H9 (cell line): ENCODE measurements around the gene MIER2. TPM values are rescaled to one million over a fixed set of nuclear protein-coding genes. Genes with fewer than 3 reads are reported as not detected.
A peak's percentile ranks its signal among the peaks of the same experiment; 100 is the strongest.

Experiments used
- DNase-seq: peaks from one replicate; pipeline ENCODE4 v3.0.0-alpha.2; 2017
- H2AFZ ChIP-seq: one replicate; pipeline ENCODE4 v1.6.1; 2013; ENCODE audit warnings: mild to moderate bottlenecking, low read length, control low read depth, moderate library complexity
- H2AK5ac ChIP-seq: 2 replicates; pipeline ENCODE4 v1.6.1; 2013; ENCODE audit warnings: low read length, control low read depth, mixed read lengths; ENCODE audit not compliant: insufficient read length
- H2BK120ac ChIP-seq: one replicate; pipeline ENCODE4 v1.6.1; 2013; ENCODE audit warnings: low read depth, mild to moderate bottlenecking, low read length, control low read depth, inconsistent platforms; ENCODE audit not compliant: poor library complexity, severe bottlenecking
- H2BK12ac ChIP-seq: 2 replicates; pipeline ENCODE4 v1.6.1; 2013; ENCODE audit warnings: low read length, control low read depth, mixed read lengths, low read depth; ENCODE audit not compliant: insufficient read length
- H2BK15ac ChIP-seq: 2 replicates; pipeline ENCODE4 v1.6.1; 2013; ENCODE audit warnings: low read depth, low read length, control low read depth
- H2BK20ac ChIP-seq: one replicate; pipeline ENCODE4 v1.6.1; 2013; ENCODE audit warnings: low read depth, mild to moderate bottlenecking, low read length, control low read depth, inconsistent platforms; ENCODE audit not compliant: poor library complexity, severe bottlenecking
- H2BK5ac ChIP-seq: 2 replicates; pipeline ENCODE4 v1.6.1; 2013; ENCODE audit warnings: low read length, control low read depth, mixed read lengths; ENCODE audit not compliant: insufficient read length
- H3K14ac ChIP-seq: 2 replicates; pipeline ENCODE4 v1.6.1; 2013; ENCODE audit warnings: low read length, control low read depth; ENCODE audit not compliant: insufficient read depth
- H3K18ac ChIP-seq: 2 replicates; pipeline ENCODE4 v1.6.1; 2013; ENCODE audit warnings: low read depth, mild to moderate bottlenecking, mixed read lengths, low read length, control low read depth; ENCODE audit not compliant: insufficient read length
- H3K23ac ChIP-seq: 2 replicates; pipeline ENCODE4 v1.6.1; 2013; ENCODE audit warnings: low read length, control low read depth, mixed read lengths, low read depth; ENCODE audit not compliant: insufficient read length
- H3K23me2 ChIP-seq: 2 replicates; pipeline ENCODE4 v1.6.1; 2013; ENCODE audit warnings: low read depth, mild to moderate bottlenecking, mixed read lengths, low read length, control low read depth; ENCODE audit not compliant: insufficient read length, poor library complexity, severe bottlenecking
- H3K27ac ChIP-seq: 2 replicates; pipeline ENCODE4 v1.5.1; 2013; ENCODE audit warnings: low read length, control low read depth, mixed read lengths, low read depth; ENCODE audit not compliant: insufficient read length
- H3K27me3 ChIP-seq: 2 replicates; pipeline ENCODE4 v1.6.1; 2013; ENCODE audit warnings: low read length, control low read depth, inconsistent platforms; ENCODE audit not compliant: insufficient read depth
- H3K4ac ChIP-seq: 2 replicates; pipeline ENCODE4 v1.6.1; 2013; ENCODE audit warnings: low read depth, mild to moderate bottlenecking, control low read depth, inconsistent platforms, low read length, moderate library complexity
- H3K4me1 ChIP-seq: 2 replicates; pipeline ENCODE4 v1.6.1; 2013; ENCODE audit warnings: low read length, control low read depth, inconsistent platforms; ENCODE audit not compliant: insufficient read depth
- H3K4me2 ChIP-seq: 2 replicates; pipeline ENCODE4 v1.6.1; 2013; ENCODE audit warnings: low read length, control low read depth, mixed read lengths; ENCODE audit not compliant: insufficient read length, insufficient read depth
- H3K56ac ChIP-seq: 2 replicates; pipeline ENCODE4 v1.6.1; 2013; ENCODE audit warnings: low read depth, mild to moderate bottlenecking, mixed read lengths, low read length, control low read depth; ENCODE audit not compliant: insufficient read length
- H3K79me1 ChIP-seq: 2 replicates; pipeline ENCODE4 v1.6.1; 2013; ENCODE audit warnings: low read depth, mild to moderate bottlenecking, moderate library complexity, low read length, control low read depth, inconsistent platforms; ENCODE audit not compliant: insufficient read depth, poor library complexity, severe bottlenecking
- H3K79me2 ChIP-seq: 2 replicates; pipeline ENCODE4 v1.6.1; 2013; ENCODE audit warnings: low read length, control low read depth, inconsistent platforms; ENCODE audit not compliant: insufficient read depth
- H3K9ac ChIP-seq: 2 replicates; pipeline ENCODE4 v1.6.1; 2013; ENCODE audit warnings: low read length, control low read depth, mixed read lengths; ENCODE audit not compliant: insufficient read length; ENCODE audit errors: extremely low read depth
- H3K9me3 ChIP-seq: one replicate; pipeline ENCODE4 v1.6.1; 2013; ENCODE audit warnings: low read depth, low read length, inconsistent platforms; ENCODE audit not compliant: control insufficient read depth
- H3T11ph ChIP-seq: one replicate; pipeline ENCODE4 v1.6.1; 2013; ENCODE audit warnings: mild to moderate bottlenecking, low read length, control low read depth, inconsistent platforms
- H4K20me1 ChIP-seq: one replicate; pipeline ENCODE4 v1.6.1; 2013; ENCODE audit not compliant: control insufficient read depth, insufficient read length, insufficient read depth
- H4K5ac ChIP-seq: 2 replicates; pipeline ENCODE4 v1.6.1; 2013; ENCODE audit warnings: low read depth, mild to moderate bottlenecking, mixed read lengths, low read length, control low read depth; ENCODE audit not compliant: insufficient read length
- H4K8ac ChIP-seq: replicated peaks from 2 replicates; pipeline ENCODE4 v1.6.1; 2013; ENCODE audit warnings: low read length, control low read depth, mixed read lengths, low read depth; ENCODE audit not compliant: insufficient read length
- H4K91ac ChIP-seq: 2 replicates; pipeline ENCODE4 v1.6.1; 2013; ENCODE audit warnings: low read depth, mild to moderate bottlenecking, moderate library complexity, mixed read lengths, low read length, control low read depth; ENCODE audit not compliant: insufficient read length
- H3K27ac Mint-ChIP-seq, 3 experiments: 2 replicates in 2 of 3; 3 replicates in 1 of 3; pipeline ENCODE4 v1.8.0; 2020 to 2021; ENCODE audit warnings: mixed read lengths in 3 of 3, mild to moderate bottlenecking in 1 of 3, moderate library complexity in 1 of 3
- H3K27me3 Mint-ChIP-seq: 2 replicates; pipeline ENCODE4 v1.8.0; 2021; ENCODE audit warnings: low read depth, mild to moderate bottlenecking, moderate library complexity, mixed read lengths
- H3K36me3 Mint-ChIP-seq, 3 experiments: 2 replicates in 2 of 3; 3 replicates in 1 of 3; pipeline ENCODE4 v1.8.0; 2020 to 2021; ENCODE audit warnings: low read depth in 3 of 3, mixed read lengths in 3 of 3; ENCODE audit not compliant: insufficient read depth in 1 of 3
- H3K4me1 Mint-ChIP-seq, 2 experiments: 2 replicates each; pipeline ENCODE4 v1.8.0; 2020; ENCODE audit warnings: mixed read lengths in 2 of 2
- H3K4me3 Mint-ChIP-seq, 2 experiments: 2 replicates in 1 of 2; 3 replicates in 1 of 2; pipeline ENCODE4 v1.8.0; 2020 to 2021; ENCODE audit warnings: mild to moderate bottlenecking in 2 of 2, mixed read lengths in 2 of 2, moderate library complexity in 1 of 2
- H3K9me3 Mint-ChIP-seq, 2 experiments: 2 replicates in 1 of 2; 3 replicates in 1 of 2; pipeline ENCODE4 v1.8.0; 2020; ENCODE audit warnings: mild to moderate bottlenecking in 2 of 2, mixed read lengths in 2 of 2, moderate library complexity in 1 of 2
- WGBS: extraction: QIAGEN DNeasy Blood & Tissue Kit; methylation state at CpG from one replicate; pipeline ENCODE4 v1.1.7; 2013; ENCODE audit warnings: missing lambda C conversion rate, low lambda C conversion rate, mixed read lengths; ENCODE audit not compliant: insufficient read length; ENCODE audit errors: extremely low coverage; 5-methylcytosine and 5-hydroxymethylcytosine counted together
- total RNA-seq: library from RNA; stranded (reverse); gene quantifications from 2 replicates; pipeline ENCODE4 v1.2.1, GENCODE V29; 2021
- TF ChIP-seq, protein P1 (sequence below): fragments of 200-600 bp; sonication (generic); conservative IDR thresholded peaks from 3 replicates; pipeline ENCODE4 v1.8.0; 2021; ENCODE audit warnings: antibody characterized with exemption, mild to moderate bottlenecking

Gene MIER2
- total RNA-seq, 1 experiment from 2014 or later: 60.5 TPM

DNA sequence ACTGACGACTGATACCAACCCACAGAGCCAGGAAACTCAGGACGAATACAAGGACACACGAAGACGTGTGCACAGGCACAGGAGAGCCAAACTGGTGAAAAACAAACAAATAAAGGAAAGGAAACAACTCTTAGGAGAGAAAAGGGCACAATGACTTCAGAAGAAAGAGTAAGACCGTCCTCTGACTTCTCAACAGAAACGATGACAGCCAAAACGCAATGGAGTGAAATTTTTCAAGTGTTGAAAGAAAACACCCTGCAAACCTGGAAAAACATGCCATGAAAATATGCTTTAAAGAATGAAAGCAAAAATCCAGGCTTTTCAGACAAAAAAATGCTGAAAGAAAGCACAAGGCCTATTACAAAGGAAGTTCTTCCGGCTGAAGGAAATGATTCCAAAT lies 28.8 kb downstream of the MIER2 start:
- H3K23me2 ChIP-seq: no peaks in the 10 kb centered on the region
- no peak overlapping the region for H3T11ph ChIP-seq
- no peak overlapping the region for H4K8ac ChIP-seq
- H2BK120ac ChIP-seq: no peak overlapping the region
- H2BK5ac ChIP-seq: no peak overlapping the region
- Mint-ChIP-seq H3K4me3 (no peak overlapping the region), H3K27ac (peak overlapping the region in 2 of 3 experiments; percentile 6 to 63; a peak in 2 of 7 replicates), H3K4me1 (no peaks in the 10 kb centered on the region), H3K9me3 (peaks cover 9 to 13% of the 10 kb centered on the region in 2 experiments), H3K36me3 (peaks cover 47 to 76% (median 67%) of the 10 kb centered on the region in 3 experiments), H3K27me3 (no peaks in the 10 kb centered on the region)
- no CpG with 5 or more reads among the region's 8 CpGs for WGBS
- no peak overlapping the region for H3K4ac ChIP-seq
- no peak for DNase-seq
- H4K5ac ChIP-seq: no peak overlapping the region
- no peak overlapping the region for H3K56ac ChIP-seq
- H4K20me1 ChIP-seq: no peaks in the 10 kb centered on the region
- H3K9me3 ChIP-seq: peaks cover 5% of the 10 kb centered on the region
- no peak overlapping the region for H2BK12ac ChIP-seq
- H3K9ac ChIP-seq: no peak overlapping the region
- no peak overlapping the region for H4K91ac ChIP-seq
- TF ChIP-seq, protein P1, sequence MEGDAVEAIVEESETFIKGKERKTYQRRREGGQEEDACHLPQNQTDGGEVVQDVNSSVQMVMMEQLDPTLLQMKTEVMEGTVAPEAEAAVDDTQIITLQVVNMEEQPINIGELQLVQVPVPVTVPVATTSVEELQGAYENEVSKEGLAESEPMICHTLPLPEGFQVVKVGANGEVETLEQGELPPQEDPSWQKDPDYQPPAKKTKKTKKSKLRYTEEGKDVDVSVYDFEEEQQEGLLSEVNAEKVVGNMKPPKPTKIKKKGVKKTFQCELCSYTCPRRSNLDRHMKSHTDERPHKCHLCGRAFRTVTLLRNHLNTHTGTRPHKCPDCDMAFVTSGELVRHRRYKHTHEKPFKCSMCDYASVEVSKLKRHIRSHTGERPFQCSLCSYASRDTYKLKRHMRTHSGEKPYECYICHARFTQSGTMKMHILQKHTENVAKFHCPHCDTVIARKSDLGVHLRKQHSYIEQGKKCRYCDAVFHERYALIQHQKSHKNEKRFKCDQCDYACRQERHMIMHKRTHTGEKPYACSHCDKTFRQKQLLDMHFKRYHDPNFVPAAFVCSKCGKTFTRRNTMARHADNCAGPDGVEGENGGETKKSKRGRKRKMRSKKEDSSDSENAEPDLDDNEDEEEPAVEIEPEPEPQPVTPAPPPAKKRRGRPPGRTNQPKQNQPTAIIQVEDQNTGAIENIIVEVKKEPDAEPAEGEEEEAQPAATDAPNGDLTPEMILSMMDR: no peak
- H3K27me3 ChIP-seq: no peaks in the 10 kb centered on the region
- no peak overlapping the region for H2BK15ac ChIP-seq
- H3K27ac ChIP-seq: no peak overlapping the region
- no peak overlapping the region for H3K23ac ChIP-seq
- H3K14ac ChIP-seq: no peak overlapping the region
- no peak overlapping the region for H2AK5ac ChIP-seq
- H3K79me2 ChIP-seq: no peaks in the 10 kb centered on the region; the same call in 1 of the 2 replicates
- no peak overlapping the region for H3K4me2 ChIP-seq
- no peak overlapping the region for H2BK20ac ChIP-seq
- no peak overlapping the region for H2AFZ ChIP-seq
- no peaks in the 10 kb centered on the region for H3K79me1 ChIP-seq
- no peak overlapping the region for H3K18ac ChIP-seq
- no peaks in the 10 kb centered on the region for H3K4me1 ChIP-seq
